Ascending aorta (tissue), 2 donors: ENCODE data around the gene CCR9. TPM values are rescaled to one million over a fixed set of nuclear protein-coding genes. Genes with fewer than 3 reads are reported as not detected.

Source experiments
- DNase-seq, 2 donors: peaks; one replicate each; pipeline ENCODE4 v3.0.0-alpha.2; 2019; ENCODE audit warnings: low spot score in 2 of 2
- H3K27ac ChIP-seq, 2 donors: fragments of 200-600 bp; sonication (generic); one replicate each; pipeline ENCODE4 v1.5.1; 2016 to 2017; ENCODE audit warnings: mild to moderate bottlenecking in 1 of 2
- H3K27me3 ChIP-seq: fragments of 200-600 bp; sonication (generic); one replicate; pipeline ENCODE4 v1.5.1; 2017
- H3K36me3 ChIP-seq, 2 donors: fragments of 200-600 bp; sonication (generic); one replicate each; pipeline ENCODE4 v1.5.1; 2016
- H3K4me1 ChIP-seq, 2 donors: fragments of 200-600 bp; sonication (generic); one replicate each; pipeline ENCODE4 v1.5.1; 2016 to 2017; ENCODE audit warnings: mild to moderate bottlenecking in 1 of 2
- H3K4me3 ChIP-seq, 2 donors: fragments of 200-600 bp; sonication (generic); one replicate each; pipeline ENCODE4 v1.5.1; 2016 to 2017; ENCODE audit warnings: mild to moderate bottlenecking in 1 of 2
- H3K9me3 ChIP-seq, 2 donors: fragments of 200-600 bp; sonication (generic); one replicate each; pipeline ENCODE4 v1.5.1; 2016
- CTCF ChIP-seq, 3 experiments: fragments of 200-600 bp in 2 of 3; fragments of 450-650 bp in 1 of 3; sonication (generic) in 2 of 3; IDR thresholded peaks; one replicate each; pipeline ENCODE4 v1.5.1; 2016 to 2019; ENCODE audit warnings: antibody characterized with exemption in 3 of 3, mild to moderate bottlenecking in 1 of 3, moderate library complexity in 1 of 3
- intact Hi-C: fragments of 100-400 bp; cut with DNase I; formaldehyde crosslinking; loops from one replicate; pipeline ENCODE4 v1.15.1; 2023
- total RNA-seq: library from RNA; depleted of rRNA; stranded (reverse); fragments of >200 nt; gene quantifications from one replicate; pipeline ENCODE4 v1.1.0, GENCODE V29; 2016

CCR9 gene
- total RNA-seq, 1 donor from 2014 or later = not detected

- H3K27ac ChIP-seq = no peak overlapping the region
- intact Hi-C loops = no loop called here
- no peaks in the 10 kb centered on the region for H3K4me1 ChIP-seq
- H3K9me3 ChIP-seq = no peaks in the 10 kb centered on the region
- no peaks in the 10 kb centered on the region for H3K27me3 ChIP-seq
- TF ChIP-seq CTCF (IDR thresholded peaks at IDR 0.05) = no peak
- no peak for DNase-seq
- no peaks in the 10 kb centered on the region for H3K36me3 ChIP-seq
- no peak overlapping the region for H3K4me3 ChIP-seq
Observed at GRCh38 chr3:45874677-45875346, 11.5 kb upstream of the CCR9 start.

GRCh38 chr3:45878124-45878523 lies 8.2 kb upstream of the CCR9 start:
- Histone ChIP-seq H3K4me3 (no peak overlapping the region), H3K27me3 (no peaks in the 10 kb centered on the region), H3K27ac (no peak overlapping the region), H3K36me3 (no peaks in the 10 kb centered on the region), H3K9me3 (no peaks in the 10 kb centered on the region), H3K4me1 (no peaks in the 10 kb centered on the region)
- intact Hi-C loops = no loop called here
- TF ChIP-seq CTCF (IDR thresholded peaks at IDR 0.05) = no peak
- DNase-seq = no peak

- intact Hi-C loops = no loop called here
- H3K4me3 ChIP-seq = no peak overlapping the region
- DNase-seq = no peak
- no peak for TF ChIP-seq CTCF (IDR thresholded peaks at IDR 0.05)
- H3K36me3 ChIP-seq = no peaks in the 10 kb centered on the region
- H3K9me3 ChIP-seq = no peaks in the 10 kb centered on the region
- H3K27me3 ChIP-seq = no peaks in the 10 kb centered on the region
- H3K27ac ChIP-seq = no peak overlapping the region
- H3K4me1 ChIP-seq = no peaks in the 10 kb centered on the region
Observed at GRCh38 chr3:45880725-45881077, 5.6 kb upstream of the CCR9 start.

- intact Hi-C loops = no loop called here
- DNase-seq = no peak
- no peaks in the 10 kb centered on the region for H3K27me3 ChIP-seq
- TF ChIP-seq CTCF (IDR thresholded peaks at IDR 0.05) = no peak
- no peaks in the 10 kb centered on the region for H3K4me1 ChIP-seq
- H3K36me3 ChIP-seq = no peaks in the 10 kb centered on the region
- H3K27ac ChIP-seq = no peak overlapping the region
- no peaks in the 10 kb centered on the region for H3K9me3 ChIP-seq
- H3K4me3 ChIP-seq = no peak overlapping the region
Observed at GRCh38 chr3:45881078-45882022, 5.0 kb upstream of the CCR9 start.

GRCh38 chr3:45884368-45885201 lies 1.8 kb upstream of the CCR9 start:
- DNase-seq = no peak
- Histone ChIP-seq H3K9me3 (no peaks in the 10 kb centered on the region), H3K4me1 (no peaks in the 10 kb centered on the region), H3K4me3 (no peak overlapping the region), H3K27me3 (no peaks in the 10 kb centered on the region), H3K27ac (no peak overlapping the region), H3K36me3 (no peaks in the 10 kb centered on the region)
- intact Hi-C loops = no loop called here
- no peak for TF ChIP-seq CTCF (IDR thresholded peaks at IDR 0.05)
